ENCODE results near the gene PDF. TPM values are rescaled to one million over a fixed set of nuclear protein-coding genes. Genes with fewer than 3 reads are reported as not detected.

Gene PDF
- total and polyA plus RNA-seq, 2 of the 13 experiments (the other 11 are each of a cell fraction or from before 2014, with no cell fraction given), result 12.4 to 48.8 TPM

DNA sequence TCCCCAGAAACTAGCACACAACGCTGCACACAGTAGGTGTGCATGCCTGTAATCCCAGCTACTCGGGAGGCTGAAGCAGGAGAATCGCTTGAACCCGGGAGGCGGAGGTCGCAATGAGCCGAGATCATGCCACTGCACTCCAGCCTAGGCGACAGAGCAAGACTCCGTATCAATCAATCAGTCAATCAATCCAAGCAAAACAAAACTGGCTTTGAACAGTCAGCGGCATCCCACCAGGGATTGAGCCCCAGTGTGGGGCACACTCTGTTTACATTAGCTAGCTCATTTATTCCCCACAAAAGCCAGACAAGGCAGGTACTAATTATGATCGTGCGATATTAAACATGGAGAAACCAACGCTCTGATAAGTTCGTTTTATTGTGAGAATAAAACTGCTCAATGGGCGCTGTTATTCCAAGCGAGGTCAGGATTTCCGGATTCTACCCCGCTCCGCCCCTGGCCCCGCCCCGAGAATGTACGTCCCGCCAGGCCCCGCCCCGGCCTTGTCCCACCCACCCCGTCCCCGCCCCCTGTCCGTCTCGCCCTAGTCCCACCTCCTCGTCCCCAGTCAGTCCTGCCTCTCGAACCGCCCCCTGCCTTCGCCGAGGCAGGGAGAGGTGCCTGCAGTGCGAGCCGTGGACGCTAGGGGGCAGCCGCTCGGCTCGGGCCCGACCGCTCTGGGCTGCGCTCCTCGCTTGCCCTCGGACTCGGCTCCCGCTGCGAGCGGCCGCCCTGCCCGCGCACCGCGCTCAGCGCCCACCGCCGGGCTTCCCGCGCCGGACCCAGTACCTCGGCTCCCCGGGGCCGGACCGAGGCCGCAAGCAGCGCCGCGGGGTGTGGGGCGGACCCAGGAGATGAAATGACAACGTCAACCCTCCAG, 19.5 kb downstream of the PDF start, which contains the start of gene VPS4A (continued):
- TF ChIP-seq ZNF841 (CRISPR knock-in tag; IDR thresholded peaks at IDR 0.05; ENCODE audit: borderline replicate concordance) (peak; percentile 64; the same call in 1 of the 2 replicates), YY1 (IDR thresholded peaks at IDR 0.05; ENCODE audit: insufficient read depth, insufficient replicate concordance, low read depth, low read length) (peak; percentile 84), SRF (IDR thresholded peaks at IDR 0.05; ENCODE audit: low read depth, low read length) (no peak), ZNF44 (CRISPR knock-in tag; IDR thresholded peaks at IDR 0.05) (no peak), MAFK (conservative IDR thresholded peaks at IDR 0.05 in 1 of 2, IDR thresholded peaks at IDR 0.05 in 1 of 2; ENCODE audit: low read length in 2 of 2) (no peak), PPARG (CRISPR knock-in tag; conservative IDR thresholded peaks at IDR 0.05) (0 out of 2 replicates have a peak, but pooled peaks have one; percentile 8), ETV6 (CRISPR knock-in tag; conservative IDR thresholded peaks at IDR 0.05) (0 out of 2 replicates have a peak, but pooled peaks have one; percentile 38), TAF15 (IDR thresholded peaks at IDR 0.05; ENCODE audit: low read depth, low read length, poor library complexity, severe bottlenecking) (peak; percentile 22), KAT8 (CRISPR knock-in tag; IDR thresholded peaks at IDR 0.05) (peak; percentile 81), MAFG (CRISPR knock-in tag; IDR thresholded peaks at IDR 0.05) (no peak), SOX13 (IDR thresholded peaks at IDR 0.05) (no peak), SOX13 (CRISPR knock-in tag; conservative IDR thresholded peaks at IDR 0.05 in 1 of 2, IDR thresholded peaks at IDR 0.05 in 1 of 2) (peak in 1 of 2 experiments; percentile 51; a peak in 1 of 4 replicates), ZFP1 (CRISPR knock-in tag; IDR thresholded peaks at IDR 0.05) (0 out of 2 replicates have a peak, but pooled peaks have one; percentile 34)
- TF ChIP-seq, protein P1, sequence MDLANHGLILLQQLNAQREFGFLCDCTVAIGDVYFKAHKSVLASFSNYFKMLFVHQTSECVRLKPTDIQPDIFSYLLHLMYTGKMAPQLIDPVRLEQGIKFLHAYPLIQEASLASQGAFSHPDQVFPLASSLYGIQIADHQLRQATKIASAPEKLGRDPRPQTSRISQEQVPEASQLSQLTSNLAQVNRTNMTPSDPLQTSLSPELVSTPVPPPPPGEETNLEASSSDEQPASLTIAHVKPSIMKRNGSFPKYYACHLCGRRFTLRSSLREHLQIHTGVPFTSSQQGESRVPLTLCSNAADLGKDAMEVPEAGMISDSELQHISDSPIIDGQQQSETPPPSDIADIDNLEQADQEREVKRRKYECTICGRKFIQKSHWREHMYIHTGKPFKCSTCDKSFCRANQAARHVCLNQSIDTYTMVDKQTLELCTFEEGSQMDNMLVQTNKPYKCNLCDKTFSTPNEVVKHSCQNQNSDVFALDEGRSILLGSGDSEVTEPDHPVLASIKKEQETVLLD (CRISPR knock-in tag; IDR thresholded peaks at IDR 0.05; ENCODE audit: low read depth), result peak; percentile 86
- TF ChIP-seq, protein P2, sequence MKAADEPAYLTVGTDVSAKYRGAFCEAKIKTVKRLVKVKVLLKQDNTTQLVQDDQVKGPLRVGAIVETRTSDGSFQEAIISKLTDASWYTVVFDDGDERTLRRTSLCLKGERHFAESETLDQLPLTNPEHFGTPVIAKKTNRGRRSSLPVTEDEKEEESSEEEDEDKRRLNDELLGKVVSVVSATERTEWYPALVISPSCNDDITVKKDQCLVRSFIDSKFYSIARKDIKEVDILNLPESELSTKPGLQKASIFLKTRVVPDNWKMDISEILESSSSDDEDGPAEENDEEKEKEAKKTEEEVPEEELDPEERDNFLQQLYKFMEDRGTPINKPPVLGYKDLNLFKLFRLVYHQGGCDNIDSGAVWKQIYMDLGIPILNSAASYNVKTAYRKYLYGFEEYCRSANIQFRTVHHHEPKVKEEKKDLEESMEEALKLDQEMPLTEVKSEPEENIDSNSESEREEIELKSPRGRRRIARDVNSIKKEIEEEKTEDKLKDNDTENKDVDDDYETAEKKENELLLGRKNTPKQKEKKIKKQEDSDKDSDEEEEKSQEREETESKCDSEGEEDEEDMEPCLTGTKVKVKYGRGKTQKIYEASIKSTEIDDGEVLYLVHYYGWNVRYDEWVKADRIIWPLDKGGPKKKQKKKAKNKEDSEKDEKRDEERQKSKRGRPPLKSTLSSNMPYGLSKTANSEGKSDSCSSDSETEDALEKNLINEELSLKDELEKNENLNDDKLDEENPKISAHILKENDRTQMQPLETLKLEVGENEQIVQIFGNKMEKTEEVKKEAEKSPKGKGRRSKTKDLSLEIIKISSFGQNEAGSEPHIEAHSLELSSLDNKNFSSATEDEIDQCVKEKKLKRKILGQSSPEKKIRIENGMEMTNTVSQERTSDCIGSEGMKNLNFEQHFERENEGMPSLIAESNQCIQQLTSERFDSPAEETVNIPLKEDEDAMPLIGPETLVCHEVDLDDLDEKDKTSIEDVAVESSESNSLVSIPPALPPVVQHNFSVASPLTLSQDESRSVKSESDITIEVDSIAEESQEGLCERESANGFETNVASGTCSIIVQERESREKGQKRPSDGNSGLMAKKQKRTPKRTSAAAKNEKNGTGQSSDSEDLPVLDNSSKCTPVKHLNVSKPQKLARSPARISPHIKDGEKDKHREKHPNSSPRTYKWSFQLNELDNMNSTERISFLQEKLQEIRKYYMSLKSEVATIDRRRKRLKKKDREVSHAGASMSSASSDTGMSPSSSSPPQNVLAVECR (CRISPR knock-in tag; IDR thresholded peaks at IDR 0.05; ENCODE audit: borderline replicate concordance), result peak; percentile 80; the same call in 1 of the 2 replicates
- TF ChIP-seq, protein P3, sequence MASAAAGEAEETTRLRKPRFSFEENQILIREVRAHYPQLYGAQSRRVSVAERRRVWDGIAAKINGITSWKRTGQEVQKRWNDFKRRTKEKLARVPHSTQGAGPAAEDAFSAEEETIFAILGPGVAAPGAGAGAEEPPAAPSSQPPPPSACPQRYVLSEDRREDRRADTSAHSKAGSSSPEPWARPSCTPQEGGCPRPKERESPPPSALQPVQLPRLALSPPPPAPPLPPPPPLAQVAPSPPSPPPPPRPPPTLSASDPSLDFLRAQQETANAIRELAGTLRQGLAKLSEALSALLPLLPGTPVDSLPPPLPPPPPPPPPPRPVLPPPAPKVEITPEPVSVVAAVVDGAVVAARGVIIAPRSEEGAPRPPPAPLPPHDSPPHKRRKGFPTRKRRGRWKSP (CRISPR knock-in tag; IDR thresholded peaks at IDR 0.05), result peak; percentile 61
- TF ChIP-seq, protein P4, sequence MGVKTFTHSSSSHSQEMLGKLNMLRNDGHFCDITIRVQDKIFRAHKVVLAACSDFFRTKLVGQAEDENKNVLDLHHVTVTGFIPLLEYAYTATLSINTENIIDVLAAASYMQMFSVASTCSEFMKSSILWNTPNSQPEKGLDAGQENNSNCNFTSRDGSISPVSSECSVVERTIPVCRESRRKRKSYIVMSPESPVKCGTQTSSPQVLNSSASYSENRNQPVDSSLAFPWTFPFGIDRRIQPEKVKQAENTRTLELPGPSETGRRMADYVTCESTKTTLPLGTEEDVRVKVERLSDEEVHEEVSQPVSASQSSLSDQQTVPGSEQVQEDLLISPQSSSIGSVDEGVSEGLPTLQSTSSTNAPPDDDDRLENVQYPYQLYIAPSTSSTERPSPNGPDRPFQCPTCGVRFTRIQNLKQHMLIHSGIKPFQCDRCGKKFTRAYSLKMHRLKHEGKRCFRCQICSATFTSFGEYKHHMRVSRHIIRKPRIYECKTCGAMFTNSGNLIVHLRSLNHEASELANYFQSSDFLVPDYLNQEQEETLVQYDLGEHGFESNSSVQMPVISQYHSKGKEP (CRISPR knock-in tag; IDR thresholded peaks at IDR 0.05), result 0 out of 2 replicates have a peak, but pooled peaks have one; percentile 29
- TF ChIP-seq, protein P5, sequence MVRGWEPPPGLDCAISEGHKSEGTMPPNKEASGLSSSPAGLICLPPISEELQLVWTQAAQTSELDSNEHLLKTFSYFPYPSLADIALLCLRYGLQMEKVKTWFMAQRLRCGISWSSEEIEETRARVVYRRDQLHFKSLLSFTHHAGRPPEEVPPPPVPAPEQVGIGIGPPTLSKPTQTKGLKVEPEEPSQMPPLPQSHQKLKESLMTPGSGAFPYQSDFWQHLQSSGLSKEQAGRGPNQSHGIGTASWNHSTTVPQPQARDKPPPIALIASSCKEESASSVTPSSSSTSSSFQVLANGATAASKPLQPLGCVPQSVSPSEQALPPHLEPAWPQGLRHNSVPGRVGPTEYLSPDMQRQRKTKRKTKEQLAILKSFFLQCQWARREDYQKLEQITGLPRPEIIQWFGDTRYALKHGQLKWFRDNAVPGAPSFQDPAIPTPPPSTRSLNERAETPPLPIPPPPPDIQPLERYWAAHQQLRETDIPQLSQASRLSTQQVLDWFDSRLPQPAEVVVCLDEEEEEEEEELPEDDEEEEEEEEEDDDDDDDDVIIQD (CRISPR knock-in tag; IDR thresholded peaks at IDR 0.05; ENCODE audit: low read depth), result peak; percentile 85
